Lower leg skin (tissue), 4 donors: ENCODE measurements around the gene TCEA2. TPM values are rescaled to one million over a fixed set of nuclear protein-coding genes. Genes with fewer than 3 reads are reported as not detected.

Experiments used
- DNase-seq, 2 donors: peaks; one replicate each; pipeline ENCODE4 v3.0.0-alpha.2; 2019; ENCODE audit warnings: low spot score in 2 of 2
- H3K4me3 ChIP-seq: fragments of 200-600 bp; sonication (generic); 2 replicates; pipeline ENCODE4 v1.5.1; 2017; ENCODE audit warnings: mild to moderate bottlenecking, low read depth; ENCODE audit not compliant: poor library complexity, severe bottlenecking
- POLR2A ChIP-seq, 2 donors: fragments of 450-650 bp; IDR thresholded peaks; one replicate each; pipeline ENCODE4 v1.6.1; 2016 to 2017; ENCODE audit warnings: antibody characterized with exemption in 2 of 2, mild to moderate bottlenecking in 1 of 2, moderate library complexity in 1 of 2
- WGBS, 2 donors: methylation state at CpG; one replicate each; pipeline ENCODE4 v1.1.5; 2018; 5-methylcytosine and 5-hydroxymethylcytosine counted together
- intact Hi-C: fragments of 100-400 bp; cut with DNase I; formaldehyde crosslinking; loops from one replicate; pipeline ENCODE4 v1.15.0; 2023; ENCODE audit warnings: low total_unique reads
- total RNA-seq, 4 donors: library from RNA; depleted of rRNA; stranded (reverse); fragments of >200 nt; gene quantifications; one replicate each; pipeline ENCODE4 v1.1.0, GENCODE V29; 2016
- TF ChIP-seq, protein P1 (sequence below), 3 donors: fragments of 450-650 bp; IDR thresholded peaks; one replicate each; pipeline ENCODE4 v1.5.1; 2016; ENCODE audit warnings: antibody characterized with exemption in 3 of 3, mild to moderate bottlenecking in 3 of 3, moderate library complexity in 2 of 3

TCEA2 gene
- total RNA-seq, 4 donors from 2014 or later, result 16.5 to 52.3 (median 22.8) TPM

DNA sequence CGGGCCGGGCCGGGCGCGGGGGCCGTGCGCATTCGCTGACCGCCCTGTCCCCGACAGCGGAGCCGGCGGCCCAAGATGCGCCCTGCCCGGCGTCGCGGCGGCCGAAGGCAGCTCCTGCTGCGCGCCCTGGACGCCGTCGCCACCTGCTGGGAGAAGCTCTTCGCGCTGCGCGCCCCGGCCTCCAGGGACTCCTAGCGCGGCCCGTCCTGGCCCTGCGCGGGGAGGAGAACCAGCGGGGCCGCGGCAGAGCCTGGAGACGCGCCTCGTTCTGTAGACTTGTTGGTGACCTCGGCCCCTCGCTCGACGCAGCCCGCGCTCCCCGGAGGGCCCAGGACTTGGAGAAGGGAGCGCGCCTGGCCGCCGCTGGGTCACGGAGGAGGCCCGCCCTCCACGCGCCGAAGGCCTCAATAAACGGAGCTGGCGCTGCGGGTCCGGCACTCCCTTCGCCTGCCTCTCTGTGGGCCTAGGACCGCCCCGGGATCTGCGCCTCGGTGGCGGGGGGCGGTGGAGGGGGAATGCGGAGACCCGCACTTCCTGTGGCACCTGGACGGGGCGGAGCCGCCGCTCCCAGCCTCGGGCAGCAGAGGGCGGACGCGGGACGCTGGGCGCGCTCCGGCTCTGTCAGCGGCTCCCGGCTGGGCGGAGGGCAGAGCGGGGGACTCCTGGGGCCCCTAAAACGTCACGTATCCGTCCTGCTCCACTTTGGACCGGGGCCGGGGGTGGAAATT, 24.3 kb upstream of the TCEA2 start:
- intact Hi-C loops, result no loop called here
- H3K4me3 ChIP-seq, result peak overlapping the region; percentile 39
- DNase-seq, result peak in 1 of 2 donors; percentile 94
- no peak for TF ChIP-seq POLR2A (IDR thresholded peaks at IDR 0.05)
- TF ChIP-seq, protein P1, sequence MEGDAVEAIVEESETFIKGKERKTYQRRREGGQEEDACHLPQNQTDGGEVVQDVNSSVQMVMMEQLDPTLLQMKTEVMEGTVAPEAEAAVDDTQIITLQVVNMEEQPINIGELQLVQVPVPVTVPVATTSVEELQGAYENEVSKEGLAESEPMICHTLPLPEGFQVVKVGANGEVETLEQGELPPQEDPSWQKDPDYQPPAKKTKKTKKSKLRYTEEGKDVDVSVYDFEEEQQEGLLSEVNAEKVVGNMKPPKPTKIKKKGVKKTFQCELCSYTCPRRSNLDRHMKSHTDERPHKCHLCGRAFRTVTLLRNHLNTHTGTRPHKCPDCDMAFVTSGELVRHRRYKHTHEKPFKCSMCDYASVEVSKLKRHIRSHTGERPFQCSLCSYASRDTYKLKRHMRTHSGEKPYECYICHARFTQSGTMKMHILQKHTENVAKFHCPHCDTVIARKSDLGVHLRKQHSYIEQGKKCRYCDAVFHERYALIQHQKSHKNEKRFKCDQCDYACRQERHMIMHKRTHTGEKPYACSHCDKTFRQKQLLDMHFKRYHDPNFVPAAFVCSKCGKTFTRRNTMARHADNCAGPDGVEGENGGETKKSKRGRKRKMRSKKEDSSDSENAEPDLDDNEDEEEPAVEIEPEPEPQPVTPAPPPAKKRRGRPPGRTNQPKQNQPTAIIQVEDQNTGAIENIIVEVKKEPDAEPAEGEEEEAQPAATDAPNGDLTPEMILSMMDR (IDR thresholded peaks at IDR 0.05), result no peak
- WGBS, 2 donors, result 0 to 2% methylated on average over 8 to 50 of the region's 91 CpGs

DNA sequence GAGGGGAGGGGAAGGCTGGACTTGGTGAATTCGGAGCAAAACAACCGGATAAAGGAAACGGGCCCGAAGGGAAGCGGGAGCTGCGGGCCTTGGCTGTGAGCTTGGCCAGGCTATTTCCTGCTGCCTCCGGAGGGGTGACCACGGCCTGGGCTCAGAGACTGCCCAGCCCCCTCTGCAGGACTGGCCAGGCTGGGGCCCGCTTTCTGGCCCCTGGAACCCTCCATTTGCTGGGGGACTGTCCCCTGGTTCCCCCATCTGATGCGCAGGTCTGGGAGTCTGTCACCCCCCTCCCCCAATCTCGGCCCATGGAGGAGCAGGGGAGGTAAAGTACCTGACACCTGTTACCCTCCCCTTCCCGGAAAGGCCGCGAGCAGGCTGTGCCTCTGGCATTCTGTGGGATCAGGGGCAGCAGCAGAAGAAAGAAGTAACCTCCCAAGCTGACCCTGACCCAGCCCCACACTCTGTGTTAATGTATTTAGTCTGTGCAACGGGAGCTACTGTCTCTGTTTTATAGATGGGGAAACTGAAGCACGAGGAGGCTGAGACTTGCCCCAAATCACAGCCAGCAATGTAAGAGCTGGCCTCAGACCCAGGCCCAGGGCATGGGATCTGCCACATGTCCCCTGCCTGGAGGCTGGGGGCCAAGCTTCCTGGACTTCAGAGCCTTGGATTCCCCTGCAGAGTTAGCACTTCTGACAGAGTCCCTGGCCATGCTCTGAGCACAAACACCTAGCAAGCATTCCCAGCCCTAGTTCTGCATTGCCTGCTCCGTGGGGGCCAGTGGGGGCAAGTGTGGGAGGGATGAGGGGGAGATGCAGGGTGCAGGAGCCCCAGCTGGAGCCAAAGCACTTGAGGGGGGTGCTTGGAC, 23.5 kb upstream of the TCEA2 start:
- TF ChIP-seq POLR2A (IDR thresholded peaks at IDR 0.05), result no peak
- TF ChIP-seq, protein P1 (IDR thresholded peaks at IDR 0.05), result no peak
- 22 to 26% methylated on average over 16 to 17 of the region's 17 CpGs for WGBS, 2 donors
- intact Hi-C loops, result no loop called here
- DNase-seq, result no peak
- no peak overlapping the region for H3K4me3 ChIP-seq

DNA sequence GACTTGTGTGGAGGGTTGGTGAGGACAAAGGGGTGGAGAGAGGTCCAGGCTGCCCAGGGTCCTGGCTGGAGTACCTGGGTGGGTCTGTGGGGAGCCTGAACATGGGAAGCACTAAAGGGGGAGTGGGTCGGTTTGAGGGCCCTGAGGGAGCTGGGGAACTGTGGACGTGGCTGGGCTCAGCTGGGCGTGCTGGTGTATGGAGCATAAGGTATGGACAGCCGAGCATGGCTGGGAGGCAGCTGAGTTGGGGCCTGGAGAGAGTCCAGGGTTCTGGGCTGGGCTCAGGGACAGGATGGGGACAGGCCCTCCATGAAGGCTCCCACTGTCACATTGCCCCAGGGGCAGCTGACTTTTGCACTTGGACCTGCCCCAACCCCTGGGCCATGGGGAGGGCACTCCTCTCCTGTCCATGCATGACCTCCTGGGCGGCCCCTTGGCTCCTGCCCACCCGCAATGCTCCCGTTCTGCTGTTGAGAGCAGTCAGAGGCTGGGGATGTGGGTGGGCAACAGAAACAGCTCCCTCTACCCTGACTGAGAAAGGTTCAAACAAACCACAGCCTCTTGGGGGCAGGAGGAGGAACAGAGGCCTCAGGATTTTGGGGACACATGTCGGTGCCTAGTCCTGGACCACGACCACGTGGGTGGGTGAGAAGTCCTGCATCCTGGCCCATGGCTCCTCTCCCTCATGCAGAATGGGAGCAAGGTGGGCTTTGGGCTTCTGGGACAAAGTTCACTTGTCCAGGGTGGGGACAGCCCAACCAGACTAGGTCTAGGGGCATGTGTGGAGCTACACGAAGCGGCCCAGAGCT, 22.6 kb upstream of the TCEA2 start:
- 68 to 72% methylated on average over 9 to 12 of the region's 12 CpGs for WGBS, 2 donors
- TF ChIP-seq, protein P1 (IDR thresholded peaks at IDR 0.05), result no peak
- no peak for TF ChIP-seq POLR2A (IDR thresholded peaks at IDR 0.05)
- intact Hi-C loops, result no loop called here
- no peak for DNase-seq
- H3K4me3 ChIP-seq, result no peak overlapping the region

DNA sequence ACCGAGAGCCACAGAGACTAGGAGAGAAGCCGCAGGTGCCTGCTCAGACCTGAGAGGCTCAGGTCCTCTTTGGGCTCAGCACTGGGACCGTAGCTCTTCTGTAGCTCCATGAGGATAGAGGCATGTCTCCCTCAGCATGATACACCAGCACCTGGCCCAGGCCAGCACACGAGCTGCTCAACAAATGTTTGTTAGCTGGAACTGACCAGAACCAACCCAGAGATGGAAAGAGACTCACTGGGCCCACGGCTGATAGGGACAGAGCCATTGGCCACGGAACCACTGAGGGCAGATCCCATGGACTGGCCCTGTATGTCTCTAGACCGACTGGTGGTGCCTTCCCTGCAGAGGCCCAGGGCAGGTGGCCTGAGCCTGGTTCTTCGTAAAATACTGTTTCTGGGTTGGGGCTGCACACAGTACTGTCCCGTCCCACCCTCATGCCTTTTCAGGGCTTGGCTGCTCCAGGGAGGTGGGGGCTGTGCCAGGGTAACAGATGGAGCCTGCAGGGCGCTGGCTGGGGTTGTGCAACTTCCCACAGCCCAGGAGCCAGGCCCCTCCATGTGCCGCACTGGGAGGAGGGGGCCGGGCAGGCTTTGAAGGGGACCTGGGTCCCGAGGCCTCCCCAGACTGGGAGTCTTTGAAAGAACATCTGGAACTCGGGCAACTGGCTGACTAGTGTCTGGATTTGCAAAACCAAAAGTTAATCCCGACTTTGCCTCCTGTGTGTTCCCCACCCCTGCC, 21.8 kb upstream of the TCEA2 start:
- no peak for TF ChIP-seq POLR2A (IDR thresholded peaks at IDR 0.05)
- TF ChIP-seq, protein P1 (IDR thresholded peaks at IDR 0.05), result no peak
- intact Hi-C loops, result no loop called here
- DNase-seq, result no peak
- 45 to 55% methylated on average over 14 to 15 of the region's 15 CpGs for WGBS, 2 donors
- H3K4me3 ChIP-seq, result no peak overlapping the region

DNA sequence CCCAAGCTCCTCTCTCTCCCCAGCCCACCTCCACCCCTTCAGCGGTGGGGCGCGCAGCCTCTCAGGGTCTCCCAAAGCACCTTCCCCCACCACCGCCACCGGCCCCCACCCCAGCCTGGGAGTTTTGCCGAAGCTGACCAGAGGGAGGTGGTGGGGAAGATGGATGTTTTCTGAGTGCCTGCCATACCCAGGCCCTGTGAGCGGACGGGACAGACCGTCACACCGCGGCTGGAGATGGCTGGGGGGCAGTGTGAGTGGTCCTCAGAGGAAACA, 21.3 kb upstream of the TCEA2 start:
- no peak overlapping the region for H3K4me3 ChIP-seq
- WGBS, 2 donors, result 36 to 45% methylated on average over 11 of the region's 11 CpGs

More for the DNA sequence above, 21.3 kb upstream of the TCEA2 start:
- intact Hi-C loops, result no loop called here
- no peak for TF ChIP-seq POLR2A (IDR thresholded peaks at IDR 0.05)
- TF ChIP-seq, protein P1 (IDR thresholded peaks at IDR 0.05), result no peak
- DNase-seq, result no peak
